Myocyte (in vitro differentiated cells): Measurements from ENCODE around the gene UBE2J2. TPM values are rescaled to one million over a fixed set of nuclear protein-coding genes. Genes with fewer than 3 reads are reported as not detected.

ENCODE experiments used
- DNase-seq: peaks from one replicate; pipeline ENCODE4 v3.0.0-alpha.2; 2012; ENCODE audit warnings: low read depth
- total RNA-seq: library from RNA; depleted of rRNA; stranded (reverse); fragments of >200 nt; gene quantifications from 2 replicates; pipeline ENCODE4 v1.2.3, GENCODE V29; 2014

Gene UBE2J2
- total RNA-seq, 1 donor from 2014 or later: 52.2 TPM

DNA sequence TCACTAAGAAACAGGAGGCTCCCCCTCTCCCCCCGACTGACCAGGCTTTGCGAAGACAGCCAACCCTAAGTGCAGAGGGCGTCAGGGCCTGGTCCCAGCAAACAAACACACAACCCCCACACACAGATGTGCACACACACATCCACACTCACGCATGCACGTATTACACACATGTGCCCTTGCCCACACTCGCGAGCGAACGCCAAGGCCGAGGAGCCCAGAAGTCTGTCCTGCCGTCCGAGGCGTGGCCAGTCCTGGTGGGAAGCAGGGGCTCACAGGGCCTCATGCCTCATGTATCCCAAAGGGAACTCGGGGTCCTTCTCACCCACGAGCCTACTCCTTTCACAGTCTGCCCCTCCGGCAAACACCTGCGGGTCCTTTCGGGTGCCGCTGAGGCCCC lies 43.9 kb downstream of the UBE2J2 start:
- no peak for DNase-seq

DNA sequence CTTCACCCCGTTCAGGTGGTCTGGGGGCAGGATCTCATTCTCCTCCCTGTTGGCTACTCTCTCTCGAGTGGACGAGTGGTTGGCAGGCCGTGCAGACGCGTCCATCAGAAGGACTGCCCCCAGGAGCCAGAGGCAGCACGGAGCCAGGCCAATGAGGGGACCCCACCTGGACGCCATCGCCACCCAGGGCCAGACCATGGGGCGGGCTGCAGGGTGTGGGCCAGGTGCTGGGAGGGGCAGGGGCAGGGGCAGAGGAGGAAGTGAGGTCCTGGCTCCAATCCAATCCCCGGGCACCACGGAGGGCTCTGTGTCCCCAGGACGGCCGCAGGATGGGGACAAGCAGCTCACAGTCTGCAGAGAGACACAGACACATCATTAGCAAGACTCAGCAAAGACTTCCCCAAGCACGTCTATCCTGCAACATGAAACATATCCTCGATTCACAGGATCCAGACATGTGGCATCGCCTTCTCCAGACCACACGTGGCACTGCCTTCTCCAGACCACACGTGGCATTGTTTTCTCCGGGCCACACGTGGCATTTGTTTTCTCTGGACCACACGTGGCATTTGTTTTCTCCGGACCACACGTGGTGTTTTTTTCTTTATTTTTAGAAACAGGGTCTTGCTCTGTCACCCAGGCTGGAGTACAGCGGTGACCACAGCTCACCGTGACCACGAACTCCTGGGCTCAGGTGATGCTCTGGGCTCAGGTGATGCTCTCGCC lies 44.9 kb downstream of the UBE2J2 start:
- no peak for DNase-seq

DNA sequence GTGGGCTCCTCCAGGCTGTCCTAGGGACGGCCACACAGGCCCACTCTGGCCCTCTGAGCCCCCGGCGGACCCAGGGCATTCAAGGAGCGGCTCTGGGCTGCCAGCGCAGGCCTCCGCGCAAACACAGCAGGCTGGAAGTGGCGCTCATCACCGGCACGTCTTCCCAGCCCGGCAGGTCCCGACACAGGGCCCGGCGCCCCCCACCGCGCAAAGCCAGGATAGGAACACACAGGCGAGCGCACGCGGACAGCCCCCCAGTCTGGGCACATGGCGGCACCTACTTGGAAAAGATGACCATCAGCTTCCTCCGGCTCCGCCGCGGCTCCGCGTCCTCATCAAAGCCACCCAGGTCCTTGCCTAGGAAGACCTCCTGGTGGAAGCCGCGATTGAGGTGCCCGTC lies 45.5 kb downstream of the UBE2J2 start:
- DNase-seq: no peak

DNA sequence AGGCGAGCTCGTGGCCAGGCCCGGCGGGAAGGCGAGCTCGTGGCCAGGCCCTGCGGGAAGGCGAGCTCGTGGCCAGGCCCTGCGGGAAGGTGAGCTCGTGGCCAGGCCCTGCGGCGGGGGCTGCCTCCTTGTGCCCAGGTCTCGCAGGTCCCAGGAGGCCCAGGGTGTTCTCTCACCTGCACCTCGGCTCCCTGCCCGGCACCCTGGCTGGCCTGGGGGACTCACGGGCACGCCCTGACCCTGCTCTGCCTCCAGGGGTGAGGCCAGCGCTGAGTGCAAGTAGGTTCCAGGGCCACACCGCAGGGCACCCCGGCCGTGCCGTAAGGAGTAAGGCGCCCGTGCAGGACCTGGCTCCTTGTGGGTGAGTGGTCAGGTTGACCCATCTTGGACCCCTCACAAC lies 46.3 kb downstream of the UBE2J2 start:
- DNase-seq: no peak

DNA sequence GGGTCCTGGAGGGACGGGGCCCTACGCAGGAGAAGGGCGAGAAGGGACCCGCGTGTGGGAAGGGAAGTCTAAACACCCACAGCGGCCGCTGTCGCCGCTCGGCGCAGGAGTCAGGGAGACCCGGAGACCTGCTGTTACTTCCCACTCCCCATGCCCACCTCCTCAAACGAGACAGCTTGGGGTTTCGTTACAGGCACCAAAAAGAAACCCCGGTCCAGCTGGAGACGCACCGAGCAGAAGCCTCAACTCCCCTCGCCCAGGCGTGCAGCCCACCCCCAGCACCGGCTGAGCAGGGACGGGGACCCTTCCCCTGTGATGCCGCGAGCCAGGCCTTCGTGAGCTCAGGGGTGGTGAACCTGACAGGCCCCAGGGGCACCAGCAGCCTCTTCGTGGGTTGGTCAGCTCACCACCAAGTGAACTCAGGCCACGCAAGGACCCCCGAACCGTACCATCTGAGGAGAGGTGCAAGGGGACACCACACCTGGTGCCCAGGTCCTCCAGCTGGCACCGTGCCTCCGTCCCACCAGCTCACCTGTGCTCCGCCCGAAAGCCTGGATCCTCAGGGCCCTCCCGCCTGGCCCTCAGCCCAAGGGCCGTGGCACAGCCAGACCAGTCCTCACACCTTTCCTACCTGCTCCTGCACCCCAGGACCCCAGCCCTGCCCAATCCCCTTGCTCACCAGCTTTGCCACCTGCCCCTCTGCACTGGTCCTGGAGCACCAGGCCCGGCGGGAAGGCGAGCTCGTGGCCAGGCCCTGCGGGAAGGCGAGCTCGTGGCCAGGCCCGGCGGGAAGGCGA lies 46.9 kb downstream of the UBE2J2 start:
- DNase-seq: no peak

DNA sequence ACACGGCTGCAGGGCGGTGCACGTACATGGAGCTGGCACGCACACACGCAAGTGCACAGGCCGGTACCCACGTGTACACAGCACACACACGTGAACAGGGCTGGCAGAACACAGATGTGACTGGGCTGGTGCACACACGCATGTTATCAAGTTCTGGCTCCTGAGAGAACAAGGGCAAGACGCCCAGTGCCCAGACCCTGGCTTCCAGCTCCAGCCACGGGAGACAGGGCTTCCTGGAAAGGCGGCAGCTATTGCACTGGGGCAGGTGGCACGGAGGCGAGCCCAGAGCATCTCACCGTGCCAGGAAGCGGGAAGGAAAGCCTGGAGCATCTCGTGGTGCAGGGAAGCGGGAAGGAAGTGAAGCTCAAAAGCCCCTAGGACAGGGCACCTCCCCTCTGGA lies 47.7 kb downstream of the UBE2J2 start:
- no peak for DNase-seq

DNA sequence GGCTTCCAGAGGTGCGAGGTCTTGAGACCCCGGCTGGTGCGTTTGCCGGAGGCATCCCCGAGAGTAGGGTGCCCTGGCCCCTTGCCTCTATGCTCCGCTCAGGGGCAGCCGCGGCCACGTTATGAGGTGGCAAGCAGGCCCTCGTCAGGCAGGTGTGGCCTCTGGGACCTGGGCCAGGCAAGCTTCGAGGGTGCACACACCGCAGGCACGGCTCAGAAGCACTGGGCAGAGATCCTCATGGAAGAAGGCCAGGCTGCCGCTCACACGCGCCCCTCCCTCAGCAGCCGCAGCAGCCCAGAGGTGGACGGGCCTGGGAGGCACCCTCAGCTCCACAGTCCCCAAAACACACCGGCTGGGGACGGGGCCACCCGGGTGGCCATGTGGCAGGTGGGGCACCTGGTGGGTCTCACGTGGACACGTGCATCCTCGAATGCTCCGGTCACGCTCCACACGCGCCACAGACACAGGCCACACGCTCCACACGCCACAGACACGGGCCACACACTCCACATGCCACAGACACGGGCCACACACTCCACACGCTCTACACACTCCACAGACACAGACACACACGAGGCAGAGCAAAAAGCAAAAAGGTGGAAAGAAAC lies 48.3 kb downstream of the UBE2J2 start:
- DNase-seq: no peak

DNA sequence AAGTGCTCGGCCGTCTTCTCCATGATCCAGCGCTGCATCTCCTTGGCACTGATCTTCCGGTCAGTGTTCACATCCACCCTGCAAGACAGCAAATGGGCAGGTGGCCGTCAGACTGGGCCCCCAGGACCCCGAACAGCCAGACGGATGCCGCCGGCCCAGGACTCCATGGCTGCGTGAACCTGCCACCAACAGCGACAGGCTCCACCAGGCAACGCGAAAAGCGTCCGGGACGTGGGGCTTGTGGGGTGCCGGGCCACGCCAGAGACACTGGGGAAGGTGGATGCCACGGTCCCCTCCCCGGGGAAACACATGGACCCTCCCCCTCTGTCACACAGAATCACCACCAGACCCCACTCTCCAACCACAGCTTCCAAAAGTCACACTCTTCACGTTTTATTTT lies 49.8 kb downstream of the UBE2J2 start:
- no peak for DNase-seq

DNA sequence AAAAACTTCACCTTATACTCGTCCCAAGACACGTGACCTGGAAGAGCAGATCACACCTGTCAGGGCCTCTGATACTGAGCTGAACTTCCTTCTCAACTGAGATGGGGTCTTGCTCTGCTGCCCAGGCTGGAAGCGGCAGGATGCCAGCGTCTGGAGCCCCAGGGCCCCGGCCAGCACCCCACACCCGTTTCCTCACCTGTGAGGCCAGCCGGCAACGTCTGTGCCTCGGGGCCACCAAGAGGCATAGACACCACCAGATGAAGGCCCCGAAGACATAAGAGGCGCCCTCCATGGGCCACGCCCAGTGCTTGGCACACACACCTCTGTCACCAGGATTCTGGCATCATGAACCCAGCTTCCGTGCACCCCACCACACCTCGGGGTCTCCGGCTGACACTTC lies 50.3 kb downstream of the UBE2J2 start:
- DNase-seq: no peak

DNA sequence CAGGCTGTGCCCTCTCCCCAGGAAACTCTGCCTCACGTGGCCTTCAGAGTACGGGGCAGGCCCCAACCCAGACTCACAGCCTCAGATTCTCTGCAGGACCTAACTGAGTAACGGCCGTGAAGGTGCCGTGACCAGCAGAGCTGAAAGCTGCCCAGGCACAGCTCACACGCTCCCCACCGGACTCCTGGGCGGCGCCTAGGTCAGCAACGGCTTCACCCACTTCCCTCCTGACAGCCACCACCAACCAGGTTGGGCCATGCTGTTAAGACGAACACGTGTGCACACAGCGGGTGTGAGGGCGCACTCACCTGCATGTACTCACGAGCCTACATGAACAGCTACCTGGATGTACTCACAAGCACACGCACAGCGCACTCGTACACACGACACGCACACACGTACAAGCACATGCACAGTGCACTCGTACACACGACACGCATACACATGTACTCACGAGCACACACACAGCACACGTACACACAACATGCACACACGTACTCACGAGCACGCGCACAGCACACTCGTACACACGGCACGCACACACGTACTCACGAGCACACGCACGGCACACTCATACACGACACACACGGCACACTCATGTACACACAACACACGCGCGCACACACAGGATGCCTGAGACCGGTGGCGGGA lies 51.0 kb downstream of the UBE2J2 start:
- no peak for DNase-seq

DNA sequence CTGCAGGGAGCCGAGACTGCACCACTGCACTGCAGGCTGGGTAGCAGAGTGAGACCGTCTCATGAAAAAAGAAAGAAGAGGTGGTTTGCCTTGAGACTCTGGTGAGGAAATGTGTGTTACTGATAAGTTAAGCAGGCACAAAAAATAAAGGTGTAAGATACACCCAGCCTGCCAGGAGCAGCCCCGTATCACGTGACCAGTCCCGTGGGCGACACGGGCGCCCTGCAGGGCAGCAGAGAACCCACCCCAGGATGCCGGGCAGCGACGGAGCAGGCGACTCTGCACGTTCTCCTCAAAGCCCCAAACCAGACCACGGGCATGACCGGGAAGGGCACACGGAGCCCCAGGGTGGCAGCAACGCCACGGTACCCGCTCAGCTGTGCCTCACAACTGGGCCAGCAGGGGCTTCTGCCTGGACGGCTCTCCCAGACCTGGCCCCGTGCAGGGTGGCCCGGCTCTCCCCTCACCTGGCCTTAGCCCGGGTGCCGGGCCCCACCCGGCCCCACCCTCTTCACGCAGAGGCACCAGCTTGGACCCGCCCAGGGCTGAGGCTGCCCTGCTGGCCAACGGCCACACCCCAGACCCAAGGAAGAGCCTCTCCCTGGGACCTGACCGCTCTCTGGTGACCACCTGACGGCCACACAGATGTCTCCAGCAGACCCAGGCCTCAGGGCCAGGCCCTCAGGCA lies 51.6 kb downstream of the UBE2J2 start:
- DNase-seq: no peak

DNA sequence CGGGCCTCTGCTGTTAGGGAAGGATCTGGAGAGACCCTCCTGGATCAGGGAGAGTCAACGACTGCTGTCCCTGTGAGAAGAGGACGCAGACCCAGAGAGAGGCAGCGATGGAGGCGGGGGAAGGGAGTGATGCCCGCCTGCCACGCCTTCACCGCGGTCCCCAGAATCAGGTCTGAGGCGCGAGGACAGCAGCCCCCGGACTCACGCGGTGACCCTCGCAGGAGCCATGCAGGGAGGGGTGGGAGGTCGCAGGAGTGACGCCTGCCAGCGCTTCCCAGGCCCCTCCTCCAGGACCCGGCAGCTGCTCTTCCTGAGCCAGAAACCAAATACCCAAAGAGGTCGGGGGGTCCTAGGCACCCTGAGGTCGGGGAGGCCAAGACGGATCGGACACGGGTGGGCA lies 53.5 kb downstream of the UBE2J2 start:
- no peak for DNase-seq

DNA sequence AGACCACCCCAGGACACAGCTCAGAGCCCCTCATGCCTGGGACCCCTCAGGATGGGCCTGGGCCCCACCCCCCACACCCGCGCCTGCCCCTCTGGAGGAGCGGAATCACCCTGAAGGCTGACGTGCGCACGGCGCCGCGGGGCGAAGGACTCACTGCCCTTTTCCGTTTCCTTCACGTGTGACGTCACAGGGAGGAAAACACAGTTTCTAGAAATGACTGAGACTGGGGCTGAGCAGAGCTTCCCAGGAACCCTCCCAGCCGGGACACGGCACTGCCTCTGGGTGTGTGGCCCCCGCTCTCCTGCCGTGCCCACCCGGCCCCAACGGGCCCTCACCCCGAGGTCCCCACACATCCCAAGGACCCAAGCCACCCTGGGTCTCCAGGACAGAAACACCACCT lies 54.3 kb downstream of the UBE2J2 start:
- no peak for DNase-seq

DNA sequence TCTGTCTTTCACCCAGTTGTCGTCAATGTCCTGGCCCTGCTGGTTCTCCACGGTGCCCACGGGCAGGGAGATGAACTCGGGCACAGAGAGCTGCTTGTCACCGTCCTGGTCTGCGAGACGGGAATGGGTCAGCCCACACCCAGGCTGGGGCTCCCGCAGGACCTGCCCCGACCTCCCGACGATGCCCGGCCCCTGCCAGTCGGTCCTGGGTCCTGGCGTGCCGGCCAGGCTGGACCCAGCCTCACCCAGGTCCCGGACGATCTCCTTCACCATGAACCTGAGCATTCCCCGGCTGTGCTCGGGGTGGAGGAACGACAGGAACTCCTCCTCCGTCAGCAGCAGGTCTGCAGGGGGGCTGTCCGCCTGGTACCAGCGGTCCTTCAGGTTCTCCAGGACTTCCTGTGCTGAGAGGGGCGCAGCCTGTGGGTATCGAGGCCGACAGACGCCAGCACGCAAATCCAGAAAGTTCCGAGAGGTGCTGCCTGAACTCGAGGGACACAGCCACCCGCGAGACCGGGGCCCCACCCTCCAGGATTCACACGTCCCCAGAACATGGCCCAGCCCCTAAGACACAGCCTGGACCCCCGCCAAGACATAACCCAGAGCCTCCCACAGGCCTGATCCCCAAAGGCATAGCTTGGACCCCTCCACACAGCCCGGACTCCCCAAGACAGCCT lies 55.0 kb downstream of the UBE2J2 start:
- no peak for DNase-seq

DNA sequence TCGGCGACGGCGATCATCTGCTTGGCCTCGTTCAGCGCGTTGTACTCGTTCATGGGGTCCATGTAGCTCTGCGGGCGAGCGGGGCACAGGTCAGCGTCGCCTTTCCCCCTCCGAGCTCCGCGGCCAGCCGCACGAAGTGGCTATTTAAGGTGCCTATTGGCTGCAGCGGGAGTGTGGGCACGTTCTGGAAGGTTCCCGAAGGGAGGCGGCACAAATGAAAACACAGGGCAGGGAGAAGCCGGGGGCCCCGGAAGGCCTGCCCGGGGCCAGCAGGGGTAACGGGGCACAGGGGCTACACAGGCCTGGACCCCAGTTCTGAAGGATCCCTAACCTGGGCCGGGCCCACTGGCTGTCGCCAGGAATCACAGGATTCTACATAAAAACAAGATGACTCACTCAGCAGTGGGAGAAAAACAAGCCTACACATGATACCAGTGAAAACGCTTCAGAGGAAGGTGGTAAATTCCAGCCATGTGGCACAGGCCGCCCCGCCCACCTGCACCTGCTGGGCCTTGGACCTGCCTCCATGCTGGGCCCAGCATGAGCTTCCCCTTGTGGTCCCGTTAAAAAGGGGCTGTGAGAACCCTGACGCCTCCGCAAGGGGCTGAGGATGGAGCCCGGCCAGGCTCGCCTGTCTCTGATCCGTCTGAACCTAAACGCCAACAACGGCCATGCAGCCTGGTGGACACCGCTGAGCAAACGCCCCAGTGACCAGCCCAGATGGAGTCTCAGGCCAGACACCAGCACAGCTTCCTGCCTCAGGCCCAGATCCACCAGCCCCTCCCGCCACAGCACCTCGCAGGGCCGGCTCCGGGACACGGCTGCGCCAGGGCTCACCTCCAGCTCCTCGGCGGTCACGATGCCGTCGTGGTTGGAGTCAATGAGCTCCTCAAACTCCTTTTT lies 55.8 kb downstream of the UBE2J2 start:
- no peak for DNase-seq

DNA sequence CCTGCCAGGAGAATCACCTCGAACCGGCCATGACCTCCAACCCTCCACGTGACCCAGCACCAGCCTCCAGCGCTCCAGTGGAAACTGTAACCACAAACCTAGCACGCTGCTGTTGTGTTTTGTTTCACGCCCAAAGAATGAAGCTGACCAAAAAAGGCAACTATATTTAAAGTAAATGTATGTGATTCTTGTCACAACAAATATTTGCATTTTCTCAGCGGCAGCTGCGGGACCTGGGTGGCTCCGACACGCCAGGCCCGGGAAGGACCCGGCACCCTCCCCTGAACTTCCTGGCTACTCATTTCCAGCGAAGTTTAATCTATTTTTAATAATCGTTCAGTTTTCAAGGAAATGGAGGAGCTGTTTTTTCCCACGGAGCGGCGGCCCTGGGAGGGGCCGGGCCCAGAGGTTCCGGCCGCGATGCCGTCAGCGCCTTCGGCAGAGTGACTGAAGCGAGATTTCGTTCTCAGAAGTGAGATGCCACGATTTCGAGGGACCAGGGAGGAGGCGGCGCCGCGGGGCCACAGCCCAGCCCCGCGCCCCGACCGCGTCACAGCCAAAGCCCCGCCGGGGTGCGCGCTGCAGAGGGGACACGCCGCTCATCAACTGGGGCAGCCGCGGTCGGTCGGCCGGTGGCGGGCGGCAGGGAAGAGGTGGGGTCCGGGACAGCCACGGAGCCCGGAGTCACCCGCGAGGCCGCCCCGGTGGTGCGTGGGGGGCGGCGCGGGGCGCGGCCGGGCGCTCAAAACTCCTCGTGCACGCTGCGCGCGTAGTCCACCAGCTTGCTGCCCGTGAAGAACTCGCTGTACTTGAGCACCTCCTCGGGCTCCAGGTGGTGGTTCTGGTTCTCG lies 56.7 kb downstream of the UBE2J2 start:
- DNase-seq: no peak

DNA sequence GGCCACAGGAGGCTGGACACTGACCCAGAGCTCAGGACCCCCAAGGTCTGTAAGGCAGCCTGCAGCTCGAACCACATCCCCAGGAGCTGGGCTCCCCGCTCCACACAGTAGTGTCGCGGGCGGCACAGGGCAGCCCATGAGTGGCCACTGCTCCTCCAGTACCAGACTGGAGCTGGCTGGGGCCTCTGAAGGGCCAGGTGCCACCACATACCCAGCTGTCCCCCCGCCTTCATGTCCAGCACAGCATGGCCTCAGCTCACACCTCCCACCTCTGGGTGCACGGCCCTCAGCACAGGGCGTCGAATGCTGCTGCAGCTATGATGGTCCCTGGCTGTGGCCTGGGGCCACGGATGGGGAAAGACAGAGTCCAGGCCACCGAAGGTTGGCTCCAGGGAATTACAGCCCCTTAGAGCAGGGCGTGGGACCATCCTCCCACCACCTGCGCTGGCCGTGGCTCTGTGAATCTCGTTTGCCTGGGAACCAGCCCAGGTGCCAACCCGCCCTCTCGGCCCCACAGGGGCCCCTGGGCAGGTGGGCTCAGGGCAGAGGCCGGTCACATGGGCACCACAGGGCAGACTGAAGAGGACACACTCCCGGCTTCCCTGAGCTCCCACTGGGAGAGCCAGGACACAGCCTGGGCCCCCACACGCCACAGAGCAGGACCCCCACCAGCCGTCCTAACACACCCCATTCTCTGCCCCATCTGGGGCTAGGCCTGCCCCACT lies 57.6 kb downstream of the UBE2J2 start:
- DNase-seq: no peak

DNA sequence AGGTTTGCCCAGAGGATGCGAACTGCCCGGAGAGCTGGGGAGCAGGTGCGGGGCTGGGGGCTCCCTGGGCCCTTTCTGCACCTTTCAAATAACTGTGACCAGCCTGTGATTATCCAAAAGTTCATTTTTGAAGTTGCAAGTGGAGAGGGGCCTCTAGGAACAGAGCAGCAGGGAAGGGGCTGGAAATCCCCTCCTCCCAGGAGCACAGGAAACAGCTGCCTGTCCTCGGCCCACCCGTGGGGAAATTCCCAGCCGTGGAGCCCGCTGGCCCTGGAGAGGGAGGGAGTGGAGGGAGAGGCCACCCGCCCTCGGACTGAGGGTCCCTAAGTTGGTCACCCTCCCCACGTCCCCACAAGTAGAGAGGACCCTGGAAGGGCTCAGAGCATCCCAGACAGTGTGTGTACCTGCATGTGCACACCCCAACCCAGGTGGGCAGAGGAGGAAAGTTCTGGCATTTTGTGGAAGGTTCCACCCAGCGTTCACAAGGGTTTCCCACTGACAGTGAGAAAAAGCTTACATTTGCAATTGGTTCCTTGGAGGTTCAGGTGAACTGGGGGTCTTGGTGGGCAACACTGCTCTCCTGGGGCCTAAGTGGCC lies 58.5 kb downstream of the UBE2J2 start:
- no peak for DNase-seq
